HepG2 (cell line): ENCODE measurements around the gene HSF2BP. TPM values are rescaled to one million over a fixed set of nuclear protein-coding genes. Genes with fewer than 3 reads are reported as not detected.

Experiments
- ERF ChIP-seq: IDR thresholded peaks from 2 replicates; pipeline ENCODE4 v1.6.1; 2018; ENCODE audit warnings: missing biosample characterization, missing genetic modification reagents
- FOXK1 ChIP-seq: sonication (generic); formaldehyde crosslinking; IDR thresholded peaks from 2 replicates; pipeline ENCODE4 v1.4.0; 2020; ENCODE audit warnings: low read depth, missing genetic modification reagents, borderline replicate concordance
- KLF15 ChIP-seq: sonication (generic); formaldehyde crosslinking; IDR thresholded peaks from 2 replicates; pipeline ENCODE4 v1.8.1; 2023; ENCODE audit warnings: borderline replicate concordance, mild to moderate bottlenecking, inconsistent platforms, missing genetic modification reagents, mixed read lengths
- MIXL1 ChIP-seq: IDR thresholded peaks from 2 replicates; pipeline ENCODE4 v1.6.1; 2016
- NONO ChIP-seq, 2 experiments: fragments of 450-650 bp in 1 of 2; sonication (generic) in 1 of 2; formaldehyde crosslinking in 1 of 2; IDR thresholded peaks in 1 of 2; conservative IDR thresholded peaks in 1 of 2; 2 replicates each; pipeline versions ENCODE4 v1.6.1 to v1.8.0; 2017 to 2022; ENCODE audit warnings: mild to moderate bottlenecking in 1 of 2, missing genetic modification reagents in 1 of 2, moderate library complexity in 1 of 2
- NR2F2 ChIP-seq: IDR thresholded peaks from 2 replicates; pipeline ENCODE4 v1.6.1; 2012; ENCODE audit warnings: low read depth, inconsistent platforms, borderline replicate concordance
- NR2F6 ChIP-seq, 2 experiments: IDR thresholded peaks; 2 replicates each; pipeline ENCODE4 v1.6.1; 2016; ENCODE audit warnings: antibody characterized with exemption in 1 of 2, mild to moderate bottlenecking in 1 of 2
- SMAD3 ChIP-seq: sonication (generic); formaldehyde crosslinking; IDR thresholded peaks from 2 replicates; pipeline ENCODE4 v1.4.0; 2020; ENCODE audit warnings: missing genetic modification reagents
- ZNF552 ChIP-seq: sonication (generic); formaldehyde crosslinking; IDR thresholded peaks from 2 replicates; pipeline ENCODE4 v1.9.0; 2022; ENCODE audit warnings: missing genetic modification reagents, mild to moderate bottlenecking, borderline replicate concordance
- ZNF629 ChIP-seq: sonication (generic); formaldehyde crosslinking; conservative IDR thresholded peaks from 2 replicates; pipeline ENCODE4 v1.5.0; 2020; ENCODE audit warnings: missing genetic modification reagents
- ZNF878 ChIP-seq: sonication (generic); formaldehyde crosslinking; IDR thresholded peaks from 2 replicates; pipeline ENCODE4 v1.8.1; 2023; ENCODE audit warnings: mild to moderate bottlenecking, missing genetic modification reagents, moderate library complexity
- polyA plus RNA-seq, 8 experiments: library from polyadenylated mRNA; depleted of rRNA in 3 of 8; stranded (reverse) in 7 of 8; unstranded in 1 of 8; fragments of >200 nt; fragmentation: Illumina TruSeq in 4 of 8; extraction: Trizol in 4 of 8; gene quantifications; 2 replicates each; pipeline versions ENCODE4 v1.2.1 to v1.2.3, GENCODE V29; 2011 to 2016; ENCODE audit warnings: low read depth in 4 of 8, missing spikeins in 1 of 8, mixed read lengths in 1 of 8; ENCODE audit not compliant: insufficient read depth in 1 of 8
- total RNA-seq, 5 experiments: library from RNA; depleted of rRNA; stranded (reverse); fragments of >200 nt; fragmentation: Illumina TruSeq; extraction: Trizol; gene quantifications; 2 replicates each; pipeline ENCODE4 v1.2.3, GENCODE V29; 2016; ENCODE audit warnings: low read depth in 1 of 5
- TF ChIP-seq, protein P1 (sequence below): IDR thresholded peaks from 2 replicates; pipeline ENCODE4 v1.6.1; 2012; ENCODE audit warnings: inconsistent platforms
- TF ChIP-seq, protein P2 (sequence below), 2 experiments: sonication (generic) in 1 of 2; formaldehyde crosslinking in 1 of 2; IDR thresholded peaks; 2 replicates each; pipeline versions ENCODE4 v1.4.0 to v1.6.1; 2018 to 2020; ENCODE audit warnings: missing genetic modification reagents in 2 of 2, borderline replicate concordance in 1 of 2, low read depth in 1 of 2, mild to moderate bottlenecking in 1 of 2, missing biosample characterization in 1 of 2
- TF ChIP-seq, protein P3 (sequence below): sonication (generic); formaldehyde crosslinking; IDR thresholded peaks from 2 replicates; pipeline ENCODE4 v1.4.0; 2020; ENCODE audit warnings: mild to moderate bottlenecking, missing genetic modification reagents
- TF ChIP-seq, protein P4 (sequence below): sonication (generic); formaldehyde crosslinking; IDR thresholded peaks from 2 replicates; pipeline ENCODE4 v1.5.0; 2020; ENCODE audit warnings: missing genetic modification reagents
- TF ChIP-seq, protein P5 (sequence below), 2 experiments: fragments of 450-650 bp in 1 of 2; sonication (generic) in 1 of 2; formaldehyde crosslinking; IDR thresholded peaks; 2 replicates each; pipeline versions ENCODE4 v1.5.0 to v1.8.0; 2020 to 2022; ENCODE audit warnings: mild to moderate bottlenecking in 1 of 2, missing genetic modification reagents in 1 of 2
- TF ChIP-seq, protein P6 (sequence below): sonication (generic); formaldehyde crosslinking; IDR thresholded peaks from 2 replicates; pipeline ENCODE4 v1.4.0; 2020; ENCODE audit warnings: missing genetic modification reagents
- TF ChIP-seq, protein P7 (sequence below): sonication (generic); formaldehyde crosslinking; IDR thresholded peaks from 2 replicates; pipeline ENCODE4 v1.4.0; 2020; ENCODE audit warnings: missing genetic modification reagents

Gene HSF2BP
- total and polyA plus RNA-seq, 2 of the 13 experiments (the other 11 are each of a cell fraction or from before 2014, with no cell fraction given) = 0.67 to 2.2 TPM

DNA sequence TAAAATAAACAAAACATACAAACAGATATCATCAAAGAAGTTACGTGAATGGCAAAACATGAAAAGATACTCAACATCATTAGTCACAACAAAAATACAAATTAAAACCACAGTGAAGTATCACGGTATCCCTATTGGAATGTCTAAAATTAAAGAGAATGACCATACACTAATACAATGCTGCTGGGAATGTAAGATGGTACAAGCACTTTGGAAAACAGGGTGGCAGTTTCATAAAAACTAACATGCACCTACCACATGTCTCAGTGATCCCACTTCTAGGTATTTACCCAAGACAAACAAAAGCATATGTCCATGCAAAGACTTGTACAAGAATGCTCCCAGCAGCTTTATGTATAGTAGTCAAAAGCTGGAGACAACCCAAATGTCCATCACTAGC is 69.1 kb downstream of the HSF2BP start (continued):
- TF ChIP-seq, protein P1, sequence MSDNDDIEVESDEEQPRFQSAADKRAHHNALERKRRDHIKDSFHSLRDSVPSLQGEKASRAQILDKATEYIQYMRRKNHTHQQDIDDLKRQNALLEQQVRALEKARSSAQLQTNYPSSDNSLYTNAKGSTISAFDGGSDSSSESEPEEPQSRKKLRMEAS = 0 out of 2 replicates have a peak, but pooled peaks have one; percentile 19
- TF ChIP-seq SMAD3 (CRISPR knock-in tag) = peak; percentile 79
- TF ChIP-seq MIXL1 (CRISPR knock-in tag) = no peak
- TF ChIP-seq FOXK1 (CRISPR knock-in tag) = peak; percentile 73; the same call in 1 of the 2 replicates
- TF ChIP-seq, protein P2, sequence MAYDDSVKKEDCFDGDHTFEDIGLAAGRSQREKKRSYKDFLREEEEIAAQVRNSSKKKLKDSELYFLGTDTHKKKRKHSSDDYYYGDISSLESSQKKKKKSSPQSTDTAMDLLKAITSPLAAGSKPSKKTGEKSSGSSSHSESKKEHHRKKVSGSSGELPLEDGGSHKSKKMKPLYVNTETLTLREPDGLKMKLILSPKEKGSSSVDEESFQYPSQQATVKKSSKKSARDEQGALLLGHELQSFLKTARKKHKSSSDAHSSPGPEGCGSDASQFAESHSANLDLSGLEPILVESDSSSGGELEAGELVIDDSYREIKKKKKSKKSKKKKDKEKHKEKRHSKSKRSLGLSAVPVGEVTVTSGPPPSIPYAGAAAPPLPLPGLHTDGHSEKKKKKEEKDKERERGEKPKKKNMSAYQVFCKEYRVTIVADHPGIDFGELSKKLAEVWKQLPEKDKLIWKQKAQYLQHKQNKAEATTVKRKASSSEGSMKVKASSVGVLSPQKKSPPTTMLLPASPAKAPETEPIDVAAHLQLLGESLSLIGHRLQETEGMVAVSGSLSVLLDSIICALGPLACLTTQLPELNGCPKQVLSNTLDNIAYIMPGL (CRISPR knock-in tag; IDR thresholded peaks at IDR 0.05; ENCODE audit: borderline replicate concordance in 1 of 2, low read depth in 1 of 2) = no peak
- TF ChIP-seq NR2F2 = 0 out of 2 replicates have a peak, but pooled peaks have one; percentile 30
- TF ChIP-seq NONO (IDR thresholded peaks at IDR 0.05) = no peak
- no peak for TF ChIP-seq NONO (CRISPR knock-in tag; conservative IDR thresholded peaks at IDR 0.05)
- TF ChIP-seq, protein P3, sequence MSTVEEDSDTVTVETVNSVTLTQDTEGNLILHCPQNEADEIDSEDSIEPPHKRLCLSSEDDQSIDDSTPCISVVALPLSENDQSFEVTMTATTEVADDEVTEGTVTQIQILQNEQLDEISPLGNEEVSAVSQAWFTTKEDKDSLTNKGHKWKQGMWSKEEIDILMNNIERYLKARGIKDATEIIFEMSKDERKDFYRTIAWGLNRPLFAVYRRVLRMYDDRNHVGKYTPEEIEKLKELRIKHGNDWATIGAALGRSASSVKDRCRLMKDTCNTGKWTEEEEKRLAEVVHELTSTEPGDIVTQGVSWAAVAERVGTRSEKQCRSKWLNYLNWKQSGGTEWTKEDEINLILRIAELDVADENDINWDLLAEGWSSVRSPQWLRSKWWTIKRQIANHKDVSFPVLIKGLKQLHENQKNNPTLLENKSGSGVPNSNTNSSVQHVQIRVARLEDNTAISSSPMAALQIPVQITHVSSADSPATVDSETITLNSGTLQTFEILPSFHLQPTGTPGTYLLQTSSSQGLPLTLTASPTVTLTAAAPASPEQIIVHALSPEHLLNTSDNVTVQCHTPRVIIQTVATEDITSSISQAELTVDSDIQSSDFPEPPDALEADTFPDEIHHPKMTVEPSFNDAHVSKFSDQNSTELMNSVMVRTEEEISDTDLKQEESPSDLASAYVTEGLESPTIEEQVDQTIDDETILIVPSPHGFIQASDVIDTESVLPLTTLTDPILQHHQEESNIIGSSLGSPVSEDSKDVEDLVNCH (CRISPR knock-in tag) = no peak
- TF ChIP-seq, protein P4, sequence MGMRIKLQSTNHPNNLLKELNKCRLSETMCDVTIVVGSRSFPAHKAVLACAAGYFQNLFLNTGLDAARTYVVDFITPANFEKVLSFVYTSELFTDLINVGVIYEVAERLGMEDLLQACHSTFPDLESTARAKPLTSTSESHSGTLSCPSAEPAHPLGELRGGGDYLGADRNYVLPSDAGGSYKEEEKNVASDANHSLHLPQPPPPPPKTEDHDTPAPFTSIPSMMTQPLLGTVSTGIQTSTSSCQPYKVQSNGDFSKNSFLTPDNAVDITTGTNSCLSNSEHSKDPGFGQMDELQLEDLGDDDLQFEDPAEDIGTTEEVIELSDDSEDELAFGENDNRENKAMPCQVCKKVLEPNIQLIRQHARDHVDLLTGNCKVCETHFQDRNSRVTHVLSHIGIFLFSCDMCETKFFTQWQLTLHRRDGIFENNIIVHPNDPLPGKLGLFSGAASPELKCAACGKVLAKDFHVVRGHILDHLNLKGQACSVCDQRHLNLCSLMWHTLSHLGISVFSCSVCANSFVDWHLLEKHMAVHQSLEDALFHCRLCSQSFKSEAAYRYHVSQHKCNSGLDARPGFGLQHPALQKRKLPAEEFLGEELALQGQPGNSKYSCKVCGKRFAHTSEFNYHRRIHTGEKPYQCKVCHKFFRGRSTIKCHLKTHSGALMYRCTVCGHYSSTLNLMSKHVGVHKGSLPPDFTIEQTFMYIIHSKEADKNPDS (CRISPR knock-in tag) = no peak
- peak; percentile 45 for TF ChIP-seq NR2F6 (IDR thresholded peaks at IDR 0.05)
- peak; percentile 54; the same call in 1 of the 2 replicates for TF ChIP-seq NR2F6 (CRISPR knock-in tag; IDR thresholded peaks at IDR 0.05)
- TF ChIP-seq, protein P5, sequence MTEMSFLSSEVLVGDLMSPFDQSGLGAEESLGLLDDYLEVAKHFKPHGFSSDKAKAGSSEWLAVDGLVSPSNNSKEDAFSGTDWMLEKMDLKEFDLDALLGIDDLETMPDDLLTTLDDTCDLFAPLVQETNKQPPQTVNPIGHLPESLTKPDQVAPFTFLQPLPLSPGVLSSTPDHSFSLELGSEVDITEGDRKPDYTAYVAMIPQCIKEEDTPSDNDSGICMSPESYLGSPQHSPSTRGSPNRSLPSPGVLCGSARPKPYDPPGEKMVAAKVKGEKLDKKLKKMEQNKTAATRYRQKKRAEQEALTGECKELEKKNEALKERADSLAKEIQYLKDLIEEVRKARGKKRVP (CRISPR knock-in tag; IDR thresholded peaks at IDR 0.05) = peak in 1 of 2 experiments; percentile 71; a peak in 1 of 4 replicates
- TF ChIP-seq, protein P6, sequence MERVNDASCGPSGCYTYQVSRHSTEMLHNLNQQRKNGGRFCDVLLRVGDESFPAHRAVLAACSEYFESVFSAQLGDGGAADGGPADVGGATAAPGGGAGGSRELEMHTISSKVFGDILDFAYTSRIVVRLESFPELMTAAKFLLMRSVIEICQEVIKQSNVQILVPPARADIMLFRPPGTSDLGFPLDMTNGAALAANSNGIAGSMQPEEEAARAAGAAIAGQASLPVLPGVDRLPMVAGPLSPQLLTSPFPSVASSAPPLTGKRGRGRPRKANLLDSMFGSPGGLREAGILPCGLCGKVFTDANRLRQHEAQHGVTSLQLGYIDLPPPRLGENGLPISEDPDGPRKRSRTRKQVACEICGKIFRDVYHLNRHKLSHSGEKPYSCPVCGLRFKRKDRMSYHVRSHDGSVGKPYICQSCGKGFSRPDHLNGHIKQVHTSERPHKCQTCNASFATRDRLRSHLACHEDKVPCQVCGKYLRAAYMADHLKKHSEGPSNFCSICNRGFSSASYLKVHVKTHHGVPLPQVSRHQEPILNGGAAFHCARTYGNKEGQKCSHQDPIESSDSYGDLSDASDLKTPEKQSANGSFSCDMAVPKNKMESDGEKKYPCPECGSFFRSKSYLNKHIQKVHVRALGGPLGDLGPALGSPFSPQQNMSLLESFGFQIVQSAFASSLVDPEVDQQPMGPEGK (CRISPR knock-in tag) = 0 out of 2 replicates have a peak, but pooled peaks have one; percentile 27
- TF ChIP-seq KLF15 (CRISPR knock-in tag) = no peak
- no peak for TF ChIP-seq ZNF552 (CRISPR knock-in tag)
- peak; percentile 45; the same call in 1 of the 2 replicates for TF ChIP-seq ERF (CRISPR knock-in tag)
- no peak for TF ChIP-seq ZNF878 (CRISPR knock-in tag)
- TF ChIP-seq, protein P7, sequence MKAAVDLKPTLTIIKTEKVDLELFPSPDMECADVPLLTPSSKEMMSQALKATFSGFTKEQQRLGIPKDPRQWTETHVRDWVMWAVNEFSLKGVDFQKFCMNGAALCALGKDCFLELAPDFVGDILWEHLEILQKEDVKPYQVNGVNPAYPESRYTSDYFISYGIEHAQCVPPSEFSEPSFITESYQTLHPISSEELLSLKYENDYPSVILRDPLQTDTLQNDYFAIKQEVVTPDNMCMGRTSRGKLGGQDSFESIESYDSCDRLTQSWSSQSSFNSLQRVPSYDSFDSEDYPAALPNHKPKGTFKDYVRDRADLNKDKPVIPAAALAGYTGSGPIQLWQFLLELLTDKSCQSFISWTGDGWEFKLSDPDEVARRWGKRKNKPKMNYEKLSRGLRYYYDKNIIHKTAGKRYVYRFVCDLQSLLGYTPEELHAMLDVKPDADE = no peak
- TF ChIP-seq ZNF629 = no peak
